Placental epithelial cell (primary cell): ENCODE results near the gene SH3BP5. TPM values are rescaled to one million over a fixed set of nuclear protein-coding genes. Genes with fewer than 3 reads are reported as not detected.

Experiments used
- small RNA-seq: library from RNA; depleted of rRNA; stranded (forward); fragments of <200 nt; gene quantifications from one replicate; pipeline ENCODE3, GENCODE V24; 2012
- total RNA-seq: library from RNA; depleted of rRNA; stranded (reverse); fragments of >200 nt; gene quantifications from 2 replicates; pipeline ENCODE4 v1.2.3, GENCODE V29; 2012

Gene SH3BP5, protein sequence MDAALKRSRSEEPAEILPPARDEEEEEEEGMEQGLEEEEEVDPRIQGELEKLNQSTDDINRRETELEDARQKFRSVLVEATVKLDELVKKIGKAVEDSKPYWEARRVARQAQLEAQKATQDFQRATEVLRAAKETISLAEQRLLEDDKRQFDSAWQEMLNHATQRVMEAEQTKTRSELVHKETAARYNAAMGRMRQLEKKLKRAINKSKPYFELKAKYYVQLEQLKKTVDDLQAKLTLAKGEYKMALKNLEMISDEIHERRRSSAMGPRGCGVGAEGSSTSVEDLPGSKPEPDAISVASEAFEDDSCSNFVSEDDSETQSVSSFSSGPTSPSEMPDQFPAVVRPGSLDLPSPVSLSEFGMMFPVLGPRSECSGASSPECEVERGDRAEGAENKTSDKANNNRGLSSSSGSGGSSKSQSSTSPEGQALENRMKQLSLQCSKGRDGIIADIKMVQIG
- total RNA-seq, result 14.0 and 21.2 TPM in 2 replicates

DNA sequence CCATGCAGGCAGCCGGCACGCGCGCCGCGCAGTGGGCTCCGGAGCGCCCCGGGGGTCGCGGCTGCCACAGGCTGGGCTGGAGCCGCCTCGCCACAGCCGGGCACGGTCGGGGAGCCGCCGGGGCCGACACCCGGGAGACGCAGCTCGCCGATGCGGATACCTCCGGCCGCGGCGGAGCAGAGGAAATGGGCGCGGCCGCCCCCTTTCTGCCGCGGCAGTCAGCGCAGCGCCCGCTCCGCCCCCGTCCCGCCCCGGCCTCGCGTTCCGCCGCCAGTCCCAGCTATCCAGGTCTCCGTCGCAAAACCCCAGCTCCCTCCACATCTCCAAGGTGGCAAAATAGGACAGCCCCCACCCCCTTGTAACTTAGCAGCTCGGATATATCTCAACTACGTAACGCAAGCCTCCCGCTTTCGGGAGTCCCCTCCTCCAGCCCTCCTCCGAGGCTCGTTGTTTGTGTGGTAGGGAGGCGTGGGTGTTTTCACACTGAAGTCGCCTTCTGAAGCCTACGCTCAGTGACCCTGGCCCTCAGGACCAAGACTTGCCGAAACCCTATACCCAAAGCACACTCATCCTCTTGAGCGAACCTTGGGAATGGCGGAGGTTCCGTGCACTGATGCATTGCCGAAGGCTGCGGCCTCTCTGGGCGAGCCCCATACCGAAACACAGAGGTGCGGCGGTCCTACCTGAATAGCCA lies at the start of gene SH3BP5:
SH3BP5 (minus strand) TSS at position 182 of the 694 bp plus-strand sequence; CDS start at position 4, 178 bp downstream.

DNA sequence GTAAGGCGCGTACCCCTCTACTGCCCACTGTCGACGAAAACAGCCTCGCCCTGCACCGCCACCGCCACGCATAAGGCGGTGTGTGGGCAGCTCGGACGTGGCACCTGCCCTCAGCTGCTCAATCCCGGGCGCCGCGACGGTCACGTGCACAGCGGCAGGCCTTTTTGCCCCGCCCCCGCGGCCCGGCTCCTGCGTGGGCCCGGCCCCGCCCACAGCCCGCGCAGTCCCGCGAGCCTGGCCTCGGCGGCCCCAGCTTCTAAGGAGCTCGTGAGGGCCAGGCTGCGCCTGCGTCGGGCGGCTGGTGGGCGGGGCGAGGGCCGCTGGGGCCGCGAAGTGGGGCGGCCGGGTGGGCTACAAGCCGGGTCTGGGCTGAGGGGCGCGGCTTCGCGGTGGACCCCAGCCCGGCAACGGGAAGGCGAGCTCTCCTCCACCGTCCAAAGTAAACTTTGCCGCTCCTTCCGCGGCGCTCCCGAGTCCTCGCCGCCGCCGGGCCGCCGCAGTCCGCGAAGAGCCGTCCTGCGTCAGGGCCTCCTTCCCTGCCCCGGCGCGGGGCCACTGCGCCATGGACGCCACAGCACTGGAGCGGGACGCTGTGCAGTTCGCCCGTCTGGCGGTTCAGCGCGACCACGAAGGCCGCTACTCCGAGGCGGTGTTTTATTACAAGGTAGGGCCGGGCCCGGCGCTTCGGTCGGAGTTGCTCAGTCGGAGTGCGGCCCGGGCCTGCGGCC lies 126.3 kb downstream of the SH3BP5 start, which contains the start of gene CAPN7:
CAPN7 (plus strand) TSS at position 313 of the 728 bp plus-strand sequence; CDS start at position 563, 250 bp downstream.

Small RNA genes within 50 kb of the gene (small RNA-seq; reads per million reads assigned to genes)
- gene HMGN2P7, result not detected
- gene RNU6-454P, result not detected

Other genes with a start within 250 kb of the SH3BP5 start
- 25.1 and 36.3 TPM in 2 replicates for gene RBSN, start 233.4 kb downstream of the SH3BP5 start, total RNA-seq
- 61.5 and 69.9 TPM in 2 replicates for gene CAPN7, start 126.3 kb downstream of the SH3BP5 start, total RNA-seq
- gene METTL6, start 95.0 kb upstream of the SH3BP5 start, total RNA-seq, result 15.8 and 29.4 TPM in 2 replicates
- 12.2 and 21.1 TPM in 2 replicates for gene EAF1, start 95.0 kb upstream of the SH3BP5 start, total RNA-seq
- gene COLQ, start 189.1 kb upstream of the SH3BP5 start, total RNA-seq, result 0.43 and 2.0 TPM in 2 replicates